Vagina (tissue), 2 donors: ENCODE results near the gene ARHGAP5.

Experiments used
- CTCF ChIP-seq, 3 experiments: fragments of 450-650 bp in 2 of 3; fragments of 200-600 bp in 1 of 3; sonication (generic) in 1 of 3; IDR thresholded peaks; one replicate each; pipeline ENCODE4 v1.5.1; 2017 to 2019; ENCODE audit warnings: antibody characterized with exemption in 3 of 3, mild to moderate bottlenecking in 2 of 3, moderate library complexity in 2 of 3
- POLR2A ChIP-seq, 2 donors: fragments of 450-650 bp; IDR thresholded peaks; one replicate each; pipeline ENCODE4 v1.6.1; 2017; ENCODE audit warnings: antibody characterized with exemption in 2 of 2, mild to moderate bottlenecking in 2 of 2, moderate library complexity in 2 of 2
- POLR2AphosphoS5 ChIP-seq, 2 donors: sonication (generic); formaldehyde crosslinking; IDR thresholded peaks; one replicate each; pipeline ENCODE4 v1.9.0; 2017; ENCODE audit warnings: antibody characterized with exemption in 2 of 2, mild to moderate bottlenecking in 2 of 2, low read depth in 1 of 2; ENCODE audit not compliant: insufficient read depth in 1 of 2

- TF ChIP-seq CTCF (IDR thresholded peaks at IDR 0.05): no peak
- TF ChIP-seq POLR2A (IDR thresholded peaks at IDR 0.05): no peak
- TF ChIP-seq POLR2AphosphoS5 (IDR thresholded peaks at IDR 0.05; ENCODE audit: insufficient read depth in 1 of 2, low read depth in 1 of 2): no peak
Measured at GRCh38 chr14:32078858-32079216, 1.7 kb downstream of the ARHGAP5 start.
